ENCODE measurements around the gene LRP5.
"Not testable (repeated sequence)": the region's sequence is repeated elsewhere in the genome, so short reads cannot be mapped to it uniquely, and the experiment has no call there.

Gene LRP5

DNA sequence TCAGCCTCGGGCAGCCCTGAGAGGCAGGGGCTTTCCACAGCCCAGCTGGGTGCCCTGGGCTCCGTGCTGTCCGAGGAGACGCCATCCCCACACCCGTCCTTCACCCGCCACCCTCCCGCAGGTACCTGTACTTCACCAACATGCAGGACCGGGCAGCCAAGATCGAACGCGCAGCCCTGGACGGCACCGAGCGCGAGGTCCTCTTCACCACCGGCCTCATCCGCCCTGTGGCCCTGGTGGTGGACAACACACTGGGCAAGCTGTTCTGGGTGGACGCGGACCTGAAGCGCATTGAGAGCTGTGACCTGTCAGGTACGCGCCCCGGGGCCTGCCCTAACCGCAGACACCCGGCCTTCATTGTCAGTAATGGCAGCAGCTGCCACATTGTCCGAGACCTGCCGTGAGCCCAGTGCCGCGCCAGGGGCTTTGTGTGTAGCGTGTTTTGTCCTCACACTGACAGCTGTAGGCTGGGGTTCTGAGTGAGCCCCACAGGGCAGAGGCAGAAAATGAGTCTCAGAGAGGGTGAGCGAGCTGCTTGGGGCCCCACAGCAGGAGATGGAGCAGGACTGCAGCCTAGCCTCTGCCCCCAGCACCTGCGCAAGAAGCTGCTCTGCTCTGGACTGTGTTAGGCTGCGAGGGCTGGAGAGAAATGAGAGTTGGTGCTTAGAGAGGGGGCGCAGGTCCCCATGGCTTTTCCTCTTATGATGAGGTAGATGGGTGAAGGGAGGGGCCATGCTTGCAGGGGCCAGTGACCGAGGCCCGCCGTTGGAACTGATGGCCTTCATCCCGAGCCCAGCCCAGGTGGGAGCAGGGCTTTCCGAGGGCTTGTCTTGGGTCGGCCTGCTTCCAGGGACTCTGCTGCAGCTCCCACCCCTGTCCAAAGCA is 112.8 kb downstream of the LRP5 start:
- no peak for DNase-seq

DNA sequence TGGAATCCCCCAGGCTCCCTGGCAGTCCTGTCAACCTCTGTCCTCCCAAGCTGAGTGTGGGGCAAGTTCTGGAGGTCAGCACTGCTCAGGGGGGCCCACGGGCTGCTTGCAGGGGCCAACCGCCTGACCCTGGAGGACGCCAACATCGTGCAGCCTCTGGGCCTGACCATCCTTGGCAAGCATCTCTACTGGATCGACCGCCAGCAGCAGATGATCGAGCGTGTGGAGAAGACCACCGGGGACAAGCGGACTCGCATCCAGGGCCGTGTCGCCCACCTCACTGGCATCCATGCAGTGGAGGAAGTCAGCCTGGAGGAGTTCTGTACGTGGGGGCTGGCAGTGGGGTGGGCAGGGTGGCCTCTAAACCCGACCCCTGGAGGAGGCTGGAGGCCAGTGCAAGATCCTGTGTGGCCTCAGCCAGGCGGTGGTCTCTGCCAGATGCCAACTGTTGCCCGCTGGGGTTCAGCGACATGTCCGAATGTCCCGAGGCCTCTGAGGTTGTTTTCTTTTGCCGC is 113.5 kb downstream of the LRP5 start:
- no peak for DNase-seq

DNA sequence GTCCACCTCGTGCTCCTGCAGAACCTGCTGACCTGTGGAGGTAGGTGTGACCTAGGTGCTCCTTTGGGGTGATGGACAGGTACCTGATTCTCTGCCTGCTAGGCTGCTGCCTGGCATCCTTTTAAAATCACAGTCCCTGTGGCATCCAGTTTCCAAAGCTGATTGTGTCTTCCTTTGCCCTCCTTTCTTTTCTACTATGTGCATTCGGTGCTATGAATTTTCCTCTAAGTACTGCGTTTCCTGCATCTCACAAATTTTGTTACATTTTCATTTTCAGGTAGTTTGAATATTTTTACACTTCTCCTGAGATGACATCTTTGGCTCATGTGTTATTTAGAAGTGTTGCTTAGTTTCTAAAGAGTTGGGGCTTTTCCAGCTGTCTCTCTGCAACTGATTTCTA is 117.3 kb downstream of the LRP5 start:
- DNase-seq: no peak

DNA sequence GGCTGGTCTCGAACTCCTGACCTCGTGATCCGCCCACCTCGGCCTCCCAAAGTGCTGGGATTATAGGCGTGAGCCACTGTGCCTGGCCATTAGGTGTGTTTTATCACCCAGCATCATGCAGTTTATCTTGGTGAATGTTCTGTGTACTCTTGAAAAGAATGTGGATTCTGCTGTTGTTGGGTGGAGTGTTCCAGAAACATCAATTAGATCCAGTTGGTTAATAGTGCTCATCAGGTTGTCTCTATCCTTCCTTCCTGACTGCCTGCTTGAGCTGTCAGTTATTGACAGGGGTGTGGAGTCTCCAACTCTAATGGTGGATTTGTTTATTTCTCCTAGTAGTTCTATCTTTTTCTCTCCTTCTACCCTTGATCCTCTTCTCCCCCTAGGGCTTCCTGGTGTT is 118.0 kb downstream of the LRP5 start:
- DNase-seq: no peak

DNA sequence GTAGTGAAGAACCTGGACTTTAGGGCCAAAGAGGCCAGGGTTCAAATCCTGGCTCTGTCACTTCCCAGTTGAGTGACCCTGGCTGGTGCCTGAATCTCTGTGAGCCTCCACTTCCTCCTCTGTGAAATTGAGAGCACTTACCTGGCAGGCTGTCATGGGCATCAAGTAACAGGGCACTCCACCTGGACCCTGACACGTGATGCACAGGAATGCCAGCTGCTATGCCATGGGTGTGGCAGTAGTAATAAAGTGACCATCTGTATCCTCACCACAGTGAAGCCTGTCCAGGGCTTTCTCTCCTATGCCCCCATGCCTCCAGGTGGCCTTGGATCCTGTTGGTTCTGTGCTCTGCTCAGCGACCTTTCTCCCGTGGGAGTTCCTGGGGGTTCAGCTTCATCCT is 118.4 kb downstream of the LRP5 start:
- no peak for DNase-seq

DNA sequence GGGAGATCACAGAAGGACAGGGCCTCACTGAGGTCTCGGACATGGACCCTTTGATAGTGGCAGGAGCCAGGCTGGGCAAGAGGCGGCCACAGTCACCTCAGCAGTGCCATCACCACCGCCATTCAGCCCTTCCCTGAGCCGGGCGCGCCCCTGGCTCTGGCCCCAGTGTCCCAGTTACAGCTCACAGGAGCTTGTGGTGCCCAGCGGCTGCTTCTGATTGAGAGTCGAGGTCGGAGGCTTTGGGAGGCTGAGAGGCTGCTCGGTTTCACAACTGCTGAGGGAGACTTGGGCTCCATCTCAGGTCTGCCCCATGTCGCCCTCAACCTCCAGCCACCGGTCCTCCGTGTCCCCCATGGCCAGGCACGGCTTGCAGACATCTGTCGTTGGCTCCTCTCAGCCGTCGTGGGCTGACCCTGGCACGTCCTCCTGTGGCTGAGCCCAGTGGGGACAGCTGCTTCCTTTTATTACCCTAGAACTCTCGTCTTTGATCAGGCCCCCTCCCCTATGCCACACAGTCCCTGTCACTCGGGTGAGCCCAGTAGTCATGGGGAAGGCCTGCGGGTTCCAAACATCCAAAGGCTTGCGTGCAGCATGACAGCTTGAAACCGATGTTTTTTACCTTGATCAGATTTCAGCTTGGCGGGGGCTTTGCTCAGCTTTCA is 119.7 kb downstream of the LRP5 start:
- no peak for DNase-seq

DNA sequence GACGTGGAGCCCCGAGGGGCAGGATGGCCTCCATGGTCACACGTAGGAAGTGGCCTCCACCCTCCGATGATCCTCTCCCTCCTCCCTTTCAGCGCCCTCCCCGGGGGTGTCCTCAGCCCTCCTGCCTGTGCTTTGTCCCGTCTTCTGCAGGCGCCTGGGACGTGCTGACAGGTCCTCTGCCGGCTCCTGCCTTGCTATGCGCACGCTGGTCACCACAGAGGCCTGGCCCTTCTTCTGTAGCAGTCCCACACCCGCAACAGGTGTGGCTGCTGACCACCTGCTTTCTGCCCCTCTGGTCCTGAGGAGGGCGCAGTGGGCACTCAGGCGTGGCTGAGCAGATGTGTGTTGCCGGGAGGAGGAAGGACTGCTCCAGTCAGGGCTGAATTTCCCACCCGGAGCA is 120.5 kb downstream of the LRP5 start:
- no peak for DNase-seq

DNA sequence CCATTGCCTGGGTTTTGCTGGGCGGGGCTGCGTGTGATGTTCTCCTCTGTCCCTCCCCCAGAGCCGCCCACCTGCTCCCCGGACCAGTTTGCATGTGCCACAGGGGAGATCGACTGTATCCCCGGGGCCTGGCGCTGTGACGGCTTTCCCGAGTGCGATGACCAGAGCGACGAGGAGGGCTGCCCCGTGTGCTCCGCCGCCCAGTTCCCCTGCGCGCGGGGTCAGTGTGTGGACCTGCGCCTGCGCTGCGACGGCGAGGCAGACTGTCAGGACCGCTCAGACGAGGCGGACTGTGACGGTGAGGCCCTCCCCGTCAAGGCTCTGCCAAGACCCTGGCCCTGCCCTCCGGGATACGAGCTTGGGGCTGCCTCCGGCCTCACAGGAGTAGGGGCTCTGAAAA is 121.2 kb downstream of the LRP5 start:
- no peak for DNase-seq

DNA sequence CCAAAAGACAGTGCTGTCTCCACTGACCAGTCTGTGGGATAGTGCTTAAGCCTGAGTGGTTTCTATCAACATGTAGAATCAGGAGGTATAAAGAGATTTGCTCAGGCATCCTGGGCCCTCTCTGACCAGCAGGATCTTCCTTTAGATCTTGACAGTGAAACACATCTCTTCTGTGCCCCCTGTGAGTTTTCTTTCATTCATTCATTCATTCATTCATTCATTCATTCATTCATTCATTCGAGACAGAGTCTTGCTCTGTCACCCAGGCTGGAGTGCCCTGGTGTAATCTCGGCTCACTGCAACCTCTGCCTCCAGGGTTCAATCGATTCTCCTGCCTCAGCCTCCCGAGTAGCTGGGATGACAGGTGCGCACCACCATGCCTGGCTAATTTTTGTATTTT is 121.8 kb downstream of the LRP5 start:
- DNase-seq: not testable (repeated sequence)

DNA sequence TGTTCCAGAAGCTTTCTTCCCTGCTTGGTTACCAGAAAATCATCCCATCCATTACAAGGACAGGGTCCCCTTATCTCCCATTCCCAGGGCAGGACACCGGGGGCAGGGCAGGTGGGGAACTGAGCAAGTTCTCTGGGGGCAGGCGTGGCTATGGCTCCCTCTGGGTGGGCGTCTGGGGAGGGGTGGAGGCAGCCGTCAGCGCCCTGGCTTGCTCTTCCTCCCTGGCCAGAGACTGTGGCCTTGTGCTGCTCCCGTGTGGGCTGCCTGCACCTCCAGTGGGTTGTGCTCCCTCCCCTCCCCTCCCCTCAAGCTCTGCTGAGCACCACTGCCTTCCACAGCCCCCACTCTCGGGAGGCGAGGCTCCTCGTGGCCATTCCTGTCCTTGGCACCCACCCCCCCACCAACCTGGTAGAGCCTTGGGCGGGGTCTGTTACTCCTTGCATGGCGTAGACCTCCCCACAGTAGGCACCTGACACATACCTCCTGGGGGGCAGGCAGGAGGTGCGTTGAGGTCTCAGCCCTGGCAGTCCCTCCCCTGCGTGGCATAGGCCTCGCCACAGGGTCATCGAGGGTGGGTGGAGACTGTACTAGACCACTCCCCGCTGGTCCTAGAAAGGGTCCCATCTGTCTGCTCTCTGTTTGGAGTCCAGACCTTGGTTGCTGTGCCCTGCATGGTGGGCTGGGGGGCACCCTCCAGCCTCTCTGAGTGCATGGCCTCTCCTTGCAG is 123.9 kb downstream of the LRP5 start:
- no peak for DNase-seq

DNA sequence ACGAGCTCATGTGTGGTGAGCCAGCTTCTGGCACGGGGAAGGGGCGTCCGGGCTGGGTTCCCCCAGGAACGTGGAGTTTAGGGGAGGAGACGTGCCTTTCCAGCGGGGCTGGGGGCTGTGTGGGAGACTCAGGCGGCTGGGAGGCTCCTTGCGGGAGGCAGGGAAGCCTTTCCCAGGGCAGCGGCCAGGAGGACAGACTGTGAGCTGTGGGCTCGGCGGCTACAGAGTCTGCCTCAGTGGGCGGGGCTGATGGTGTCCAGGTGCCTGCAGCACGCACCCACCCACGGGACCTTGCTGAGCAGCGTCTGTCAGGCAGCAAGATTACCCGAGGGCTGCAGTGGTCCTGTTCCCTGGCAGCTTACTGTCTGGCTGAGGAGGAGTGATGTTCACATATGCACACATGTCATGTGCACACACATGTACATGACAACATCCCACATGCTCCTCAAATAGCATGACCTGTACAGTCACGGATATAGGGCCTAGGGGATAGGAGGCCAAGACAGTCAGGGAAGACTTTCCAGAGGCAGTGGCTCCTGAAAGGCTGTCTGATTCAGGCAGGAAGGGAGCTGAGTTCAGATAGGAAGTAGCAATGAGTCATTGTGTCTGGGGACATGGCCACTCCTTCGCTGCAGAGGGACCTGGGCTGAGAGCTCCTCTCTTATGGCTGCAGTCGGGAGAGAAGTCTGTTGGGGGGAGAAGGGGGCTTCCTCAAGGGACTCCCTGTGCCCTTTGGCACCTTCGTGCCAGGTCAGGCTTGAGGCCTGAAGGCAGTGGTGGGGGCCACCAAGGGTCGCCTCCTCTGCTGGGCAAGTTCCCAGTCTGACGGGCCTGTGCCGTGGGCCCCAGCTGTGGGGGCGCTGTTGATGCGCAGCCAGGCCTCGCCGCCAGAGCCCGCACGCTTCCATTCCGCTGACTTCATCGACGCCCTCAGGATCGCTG is 124.9 kb downstream of the LRP5 start:
- DNase-seq: no peak

DNA sequence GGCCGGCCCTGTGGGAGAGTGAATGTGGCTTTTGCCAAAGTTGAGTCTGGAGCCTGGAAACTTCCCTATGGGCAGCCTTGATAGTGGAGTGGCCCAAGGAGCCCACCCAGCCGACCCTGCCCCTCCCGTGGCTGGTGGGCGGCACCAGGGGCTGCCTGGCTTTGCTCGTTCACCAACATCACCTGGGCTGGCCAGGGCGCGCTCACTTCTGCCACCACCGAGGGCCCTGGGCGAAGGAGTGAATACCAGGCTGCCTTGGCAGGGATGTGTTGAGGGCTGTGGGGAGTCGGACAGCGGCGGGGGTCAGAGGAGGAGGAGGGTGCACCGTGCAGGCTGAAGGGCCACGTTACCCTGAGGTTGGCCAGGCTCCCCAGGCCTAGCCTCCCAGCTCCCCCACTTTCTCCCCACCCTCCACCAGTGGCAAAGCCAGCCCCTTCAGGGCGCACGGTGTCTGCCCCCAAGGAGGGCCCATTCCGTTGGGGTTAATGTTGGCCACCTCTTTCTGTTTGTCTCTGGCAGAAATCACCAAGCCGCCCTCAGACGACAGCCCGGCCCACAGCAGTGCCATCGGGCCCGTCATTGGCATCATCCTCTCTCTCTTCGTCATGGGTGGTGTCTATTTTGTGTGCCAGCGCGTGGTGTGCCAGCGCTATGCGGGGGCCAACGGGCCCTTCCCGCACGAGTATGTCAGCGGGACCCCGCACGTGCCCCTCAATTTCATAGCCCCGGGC is 125.7 kb downstream of the LRP5 start:
- no peak for DNase-seq

DNA sequence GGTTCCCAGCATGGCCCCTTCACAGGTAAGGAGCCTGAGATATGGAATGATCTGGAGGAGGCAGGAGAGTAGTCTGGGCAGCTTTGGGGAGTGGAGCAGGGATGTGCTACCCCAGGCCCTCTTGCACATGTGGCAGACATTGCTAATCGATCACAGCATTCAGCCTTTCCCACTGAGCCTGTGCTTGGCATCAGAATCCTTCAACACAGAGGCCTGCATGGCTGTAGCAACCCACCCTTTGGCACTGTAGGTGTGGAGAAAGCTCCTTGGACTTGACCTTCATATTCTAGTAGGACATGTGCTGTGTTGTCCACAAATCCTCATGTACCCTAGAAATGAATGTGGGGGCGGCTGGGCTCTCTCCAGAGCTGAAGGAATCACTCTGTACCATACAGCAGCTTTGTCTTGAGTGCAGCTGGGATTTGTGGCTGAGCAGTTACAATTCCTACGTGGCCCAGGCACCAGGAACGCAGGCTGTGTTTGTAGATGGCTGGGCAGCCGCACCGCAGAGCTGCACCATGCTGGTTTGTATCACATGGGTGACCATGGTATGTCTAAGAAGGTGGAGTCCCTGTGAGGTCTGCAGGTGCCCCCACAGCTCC is 126.4 kb downstream of the LRP5 start:
- DNase-seq: no peak

DNA sequence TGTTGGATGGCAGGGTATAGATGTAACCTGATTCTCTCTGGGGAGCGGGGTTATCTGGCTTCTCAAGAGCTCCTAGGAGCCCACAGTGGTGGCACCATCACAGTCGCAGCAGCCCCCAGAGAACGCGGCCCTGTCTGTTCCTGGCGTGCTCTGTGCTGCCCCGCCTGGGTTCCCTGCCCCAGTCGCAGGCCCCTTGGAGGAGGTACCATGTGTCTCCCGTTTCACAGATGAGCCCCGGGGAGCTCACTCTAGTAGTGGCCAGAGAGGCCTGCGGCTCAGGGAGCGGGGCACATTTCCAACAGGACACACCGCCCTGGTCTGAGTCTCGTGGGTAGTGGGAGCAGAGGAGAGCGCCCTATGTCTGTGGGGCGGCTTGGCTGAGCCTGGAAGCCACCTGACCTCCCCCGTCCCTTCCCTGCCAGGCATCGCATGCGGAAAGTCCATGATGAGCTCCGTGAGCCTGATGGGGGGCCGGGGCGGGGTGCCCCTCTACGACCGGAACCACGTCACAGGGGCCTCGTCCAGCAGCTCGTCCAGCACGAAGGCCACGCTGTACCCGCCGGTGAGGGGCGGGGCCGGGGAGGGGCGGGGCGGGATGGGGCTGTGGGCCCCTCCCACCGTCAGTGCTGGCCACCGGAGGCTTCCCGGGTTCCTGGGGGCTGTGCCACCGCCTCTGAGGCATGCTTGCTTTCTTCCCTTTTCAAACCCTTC is 127.1 kb downstream of the LRP5 start:
- no peak for DNase-seq

DNA sequence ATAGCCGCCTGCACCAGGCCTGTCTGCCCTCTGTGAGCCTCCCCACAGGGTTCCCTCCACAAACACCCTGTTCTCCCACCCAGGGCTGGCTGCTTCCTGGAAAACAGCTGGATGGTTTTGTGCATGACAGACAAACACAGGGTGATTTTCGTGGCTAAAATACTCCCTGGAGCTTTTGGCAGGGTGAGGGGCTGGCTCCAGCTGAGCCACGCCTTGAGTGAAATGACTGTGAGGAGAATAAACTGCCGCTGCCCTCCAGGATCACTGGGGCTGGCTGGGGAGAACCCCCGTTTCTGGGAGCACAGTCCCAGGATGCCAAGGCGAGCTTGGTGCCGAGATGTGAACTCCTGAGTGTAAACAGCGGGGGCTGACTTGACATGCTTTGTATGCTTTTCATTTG is 127.8 kb downstream of the LRP5 start:
- DNase-seq: no peak

DNA sequence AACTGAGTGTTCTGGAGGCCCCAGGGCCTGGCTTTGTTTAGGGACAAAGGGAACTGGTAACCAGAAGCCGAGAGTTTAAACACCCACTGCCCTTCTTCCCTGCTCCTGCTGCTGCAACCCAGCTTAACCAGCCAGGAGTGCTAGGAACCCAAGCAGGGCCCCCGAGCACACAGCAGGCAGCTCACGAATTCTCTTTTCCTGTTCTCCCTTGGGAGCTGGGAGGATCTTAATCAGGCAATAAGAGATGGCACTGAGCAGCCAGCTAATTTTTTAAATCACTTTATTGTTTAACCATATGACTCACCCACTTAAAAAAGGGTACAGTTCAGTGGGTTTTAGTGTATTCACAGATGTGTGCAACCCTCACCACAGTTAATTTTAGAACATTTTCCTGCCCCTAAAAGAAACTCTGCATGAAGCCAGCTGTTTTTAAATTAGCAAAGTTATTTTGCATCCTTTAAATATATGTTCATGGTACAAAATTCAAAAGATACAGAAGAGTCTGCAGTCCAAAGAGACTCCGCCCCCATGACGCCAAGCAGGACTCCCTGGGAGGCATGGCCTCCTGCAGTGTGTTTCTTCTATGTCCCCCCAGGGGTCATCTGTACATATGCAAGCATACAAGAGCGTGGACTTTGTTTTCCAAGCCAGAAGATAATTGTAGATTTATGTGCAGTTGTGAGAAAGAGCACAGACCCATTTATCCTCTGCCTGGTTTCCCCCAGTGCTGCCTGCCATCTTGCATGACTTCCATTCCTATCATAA is 129.3 kb downstream of the LRP5 start:
- no peak for DNase-seq

DNA sequence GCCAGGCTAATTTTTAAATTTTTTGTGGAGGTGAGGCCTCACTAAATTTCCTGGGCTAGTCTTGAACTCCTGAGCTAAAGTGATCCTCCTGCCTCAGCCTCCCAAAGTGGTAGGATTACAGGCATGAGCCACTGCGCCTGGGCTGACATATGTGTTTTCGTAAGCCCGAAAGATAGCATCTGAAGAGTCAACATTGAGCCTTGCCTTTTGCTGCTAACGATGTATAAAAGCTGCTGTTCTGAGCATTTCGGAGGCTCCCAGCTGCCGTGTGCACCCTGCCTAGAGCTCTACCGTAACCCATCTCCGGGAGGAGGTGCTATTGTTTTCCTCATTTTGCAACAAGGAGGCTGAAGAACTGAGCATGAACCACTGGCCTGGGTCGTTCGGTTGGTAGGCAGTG is 130.0 kb downstream of the LRP5 start:
- no peak for DNase-seq

DNA sequence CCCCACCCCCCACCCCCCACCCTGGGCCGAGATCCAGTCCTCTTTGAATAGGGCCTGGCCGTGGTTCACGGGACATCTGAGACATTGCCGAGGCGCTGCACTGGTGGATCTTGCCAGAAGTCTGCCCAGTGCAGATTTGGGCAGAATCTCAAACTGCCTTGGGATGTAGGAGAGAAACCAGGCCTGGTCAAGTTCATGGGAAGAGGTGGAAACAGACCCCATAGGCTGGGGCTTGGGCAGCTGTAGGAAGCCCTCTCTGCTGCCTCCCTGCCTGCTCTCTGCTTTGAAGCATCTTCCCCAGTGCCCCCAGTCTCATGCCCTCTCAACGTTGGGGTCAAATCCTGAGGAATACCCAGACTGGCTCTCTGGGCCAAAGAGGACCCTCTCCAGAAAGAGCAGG is 132.2 kb downstream of the LRP5 start:
- DNase-seq: no peak

DNA sequence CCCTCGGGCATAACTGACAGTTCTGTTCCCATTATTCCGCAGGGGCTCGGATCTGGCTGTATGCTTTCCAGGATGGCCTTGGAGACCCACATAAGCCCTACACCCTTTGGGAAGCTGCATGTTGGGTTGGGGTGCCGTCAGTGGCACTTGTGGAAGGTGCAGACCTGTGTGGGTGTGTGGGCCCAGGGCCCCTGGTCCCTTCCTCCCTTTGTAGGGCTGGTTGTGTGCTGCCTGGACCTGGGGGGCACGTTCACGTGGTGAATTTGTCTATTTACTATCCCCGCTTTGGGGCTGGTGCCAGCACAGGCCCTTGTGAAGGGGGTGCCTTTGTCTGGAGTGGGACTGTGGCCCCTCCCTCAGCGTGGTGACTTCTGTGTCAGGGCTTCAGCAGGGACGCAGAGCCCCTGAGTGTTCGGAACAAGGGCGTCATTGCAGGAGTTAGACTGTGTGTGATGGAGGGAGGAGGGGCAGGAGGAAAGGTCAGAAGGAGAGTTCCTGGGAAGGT is 133.2 kb downstream of the LRP5 start:
- no peak for DNase-seq

All from CD4-positive, alpha-beta T cell treated with Interleukin-21 for 1 hour (primary cell).